Colon (tissue), 2 donors: Measurements from ENCODE around the gene ATP6V0E1.

Source experiments
- FAIRE-seq: peaks from 2 replicates; lab custom pipeline; 2012; peaks lifted over from hg19 to GRCh38; lab: Jason Lieb, UNC
- donor health status: control.
- donor health status: control.

The ATP6V0E1 gene

GRCh38 chr5:173078878-173079277, 95.3 kb downstream of the ATP6V0E1 start:
- FAIRE-seq = no peak
